Measurements from ENCODE around the gene LRR1.

GRCh38 chr14:49578141-49578540 lies 20.6 kb upstream of the LRR1 start:
- TF ChIP-seq CTCF (IDR thresholded peaks at IDR 0.05) (no peak), POLR2A (IDR thresholded peaks at IDR 0.05) (no peak)
